MM.1S (cell line): ENCODE data around the gene TSPAN7.

Experiments used
- CTCF ChIP-seq: fragments of 300-600 bp; sonication (generic); IDR thresholded peaks from 2 replicates; pipeline ENCODE4 v1.5.1; 2016; ENCODE audit warnings: antibody characterized with exemption, low read length, mixed read lengths
- EZH2 ChIP-seq: fragments of 300-600 bp; sonication (generic); optimal IDR thresholded peaks from 2 replicates; pipeline ENCODE3; 2017; ENCODE audit warnings: low read depth, mild to moderate bottlenecking, antibody characterized with exemption, low read length, mixed read lengths
- EZH2phosphoT487 ChIP-seq: fragments of 300-600 bp; sonication (generic); IDR thresholded peaks from 2 replicates; pipeline ENCODE4 v1.6.1; 2018; ENCODE audit warnings: antibody characterized with exemption, low read length

GRCh38 chrX:38595801-38596200 is 34.5 kb downstream of the TSPAN7 start:
- TF ChIP-seq CTCF: no peak
- no peak for TF ChIP-seq EZH2
- TF ChIP-seq EZH2phosphoT487: no peak
